SKM-1 treated with dmso at 0.1 percent for 144 hours (cell line): ENCODE results near the gene BTC.
A peak's percentile ranks its signal among the peaks of the same experiment; 100 is the strongest.
"Not testable (repeated sequence)": the region's sequence is repeated elsewhere in the genome, so short reads cannot be mapped to it uniquely, and the experiment has no call there.

Experiments
- DNase-seq: peaks from one replicate; lab custom pipeline; 2025; ENCODE audit not compliant: unreplicated experiment; lab: John Stamatoyannopoulos, UW

Gene BTC, protein sequence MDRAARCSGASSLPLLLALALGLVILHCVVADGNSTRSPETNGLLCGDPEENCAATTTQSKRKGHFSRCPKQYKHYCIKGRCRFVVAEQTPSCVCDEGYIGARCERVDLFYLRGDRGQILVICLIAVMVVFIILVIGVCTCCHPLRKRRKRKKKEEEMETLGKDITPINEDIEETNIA

DNA sequence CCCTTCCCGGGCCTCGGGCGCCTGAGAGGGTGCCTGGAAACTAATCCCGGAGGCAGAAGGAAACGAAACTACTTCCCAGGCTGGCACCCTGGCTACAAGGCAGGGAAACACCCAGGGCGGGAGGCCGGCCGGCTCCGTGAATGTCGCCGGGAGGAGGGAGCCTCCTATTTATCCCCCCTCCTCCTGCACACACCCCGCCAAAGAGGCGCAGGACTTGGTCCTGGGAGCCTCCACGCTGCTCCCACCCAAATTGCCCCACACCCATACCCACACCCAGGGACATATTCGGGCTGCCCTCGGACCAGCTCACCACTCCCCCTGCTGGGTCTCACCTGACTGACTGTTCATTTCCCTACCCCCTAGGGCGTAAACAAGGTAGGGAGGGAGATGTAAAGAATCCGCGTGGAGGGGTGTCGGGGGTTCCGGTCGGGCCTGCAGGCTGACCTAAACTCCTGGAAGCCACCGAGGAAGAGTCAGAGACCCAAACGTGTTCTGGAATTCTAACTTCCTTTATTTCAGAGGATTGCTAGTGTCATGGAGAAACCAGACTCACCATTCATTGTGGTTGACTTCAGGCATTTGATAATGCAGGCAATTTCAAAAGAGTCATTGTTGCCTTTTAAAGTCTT, at the start of gene BTC:
Gene BTC (minus strand): TSS at position 142 of the 629 bp plus-strand sequence. CDS start 198 bp downstream, outside the sequence.
- no peak for DNase-seq

DNA sequence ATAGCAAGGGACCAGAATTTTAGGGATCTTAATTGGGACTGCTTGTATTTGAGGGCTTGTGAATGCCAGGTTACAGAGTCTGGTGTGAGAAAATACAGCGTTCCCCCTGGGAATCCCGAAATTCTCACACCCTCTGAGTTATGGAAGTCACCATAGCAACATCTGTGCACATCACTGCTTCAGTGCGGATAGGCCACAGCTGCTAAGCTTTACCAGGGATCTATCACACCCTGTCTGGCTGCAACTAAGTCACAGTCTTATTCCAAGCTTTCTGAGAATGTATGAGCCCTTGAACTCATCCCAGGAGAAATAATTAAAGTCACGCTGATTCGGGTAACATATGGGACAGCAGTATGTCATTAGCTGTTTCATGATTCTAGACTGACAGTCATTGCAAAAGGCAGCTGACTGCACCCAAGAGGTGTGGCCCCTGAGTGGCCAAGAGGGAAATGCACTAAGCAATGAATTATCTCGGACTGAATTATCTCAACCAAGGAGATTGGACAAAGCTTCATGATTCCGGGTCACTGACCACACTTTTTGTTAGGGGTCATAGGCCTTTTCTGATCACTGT, 46.7 kb upstream of the BTC start:
- no peak for DNase-seq

DNA sequence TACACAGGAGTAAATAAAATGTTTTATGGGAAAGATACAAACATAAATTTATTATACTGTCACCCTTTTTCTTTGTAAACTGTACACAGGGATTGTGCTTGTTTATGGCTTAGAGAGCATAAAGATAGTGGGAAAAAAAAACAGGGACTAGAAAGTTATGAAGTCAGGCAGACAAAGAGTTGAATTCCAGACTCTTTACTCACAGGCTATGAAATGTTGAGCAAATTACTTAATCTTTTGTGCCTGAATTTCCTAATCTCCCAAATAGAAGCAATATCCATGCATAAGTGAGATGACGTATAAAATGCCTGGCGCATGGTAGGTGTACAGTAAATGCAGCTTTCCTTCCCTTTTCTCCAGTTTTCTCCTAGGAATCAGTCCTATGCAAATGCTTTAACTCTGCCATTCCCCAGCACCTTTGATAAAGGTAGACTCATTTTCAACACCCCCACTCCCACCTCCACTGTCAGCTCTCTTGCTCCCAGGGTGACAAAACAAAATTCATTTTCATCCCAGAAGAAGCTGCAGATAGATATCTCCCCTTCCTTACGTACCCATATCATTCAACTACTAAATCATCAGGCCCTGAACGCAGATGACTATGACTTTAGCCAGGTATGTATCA, 44.5 kb upstream of the BTC start:
- no peak for DNase-seq

DNA sequence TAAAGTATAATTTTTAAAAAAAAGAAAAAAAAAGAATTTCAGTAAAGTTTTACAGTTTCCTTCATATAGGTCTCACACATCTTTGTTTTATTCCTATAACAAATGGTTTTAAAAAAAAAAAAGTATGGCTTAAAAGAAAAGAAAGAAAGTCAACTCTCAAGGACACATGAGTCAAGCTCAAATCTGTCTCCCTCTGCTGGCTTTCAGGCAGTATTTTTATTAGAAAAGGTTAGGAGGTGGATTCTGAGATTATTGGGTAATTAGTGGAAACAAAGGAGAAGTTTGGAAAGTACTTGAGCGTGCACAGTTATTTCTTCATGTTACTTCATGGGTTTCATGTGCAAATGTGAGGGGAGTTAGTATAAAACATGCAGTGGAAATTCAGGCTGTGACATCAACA, 36.6 kb upstream of the BTC start:
- DNase-seq = no peak

DNA sequence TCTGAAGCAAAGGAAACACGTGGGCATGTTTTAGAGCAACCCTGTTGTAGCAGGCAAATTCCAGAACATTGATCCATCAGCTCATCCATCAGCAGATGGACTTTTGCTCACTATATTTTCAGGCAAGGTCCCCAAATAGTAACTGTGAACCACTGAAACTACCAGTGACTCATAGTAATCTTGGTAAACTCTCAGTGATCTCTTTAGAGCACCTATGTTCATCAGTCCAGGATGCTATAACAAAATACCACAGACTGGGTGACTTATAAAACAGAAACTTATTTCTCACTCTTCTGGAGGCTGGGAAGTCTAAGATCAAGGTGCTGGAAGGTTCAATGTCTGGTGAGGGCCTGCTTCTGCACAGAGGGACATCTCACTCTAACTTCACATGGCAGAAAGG, 28.9 kb upstream of the BTC start:
- DNase-seq = no peak

DNA sequence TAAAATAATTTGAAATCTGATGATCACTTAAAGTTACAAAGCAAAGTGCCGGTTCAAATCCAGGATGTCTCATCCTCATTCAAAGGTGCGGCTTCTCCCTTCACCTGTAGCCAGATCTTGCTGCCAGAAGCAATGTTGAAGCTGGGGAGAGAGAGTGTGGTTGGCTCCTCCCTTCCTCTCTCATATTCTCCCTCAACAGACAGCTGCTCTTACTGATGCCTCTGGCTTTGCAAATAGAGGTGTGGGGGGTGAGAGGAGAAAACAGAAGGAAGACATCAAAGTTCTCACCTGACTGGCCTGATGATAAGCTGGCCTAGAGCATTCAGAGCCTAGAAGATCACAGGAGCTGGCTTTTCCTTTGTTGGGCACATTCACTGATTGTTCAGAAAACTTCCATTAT, 28.3 kb upstream of the BTC start:
- DNase-seq = no peak

DNA sequence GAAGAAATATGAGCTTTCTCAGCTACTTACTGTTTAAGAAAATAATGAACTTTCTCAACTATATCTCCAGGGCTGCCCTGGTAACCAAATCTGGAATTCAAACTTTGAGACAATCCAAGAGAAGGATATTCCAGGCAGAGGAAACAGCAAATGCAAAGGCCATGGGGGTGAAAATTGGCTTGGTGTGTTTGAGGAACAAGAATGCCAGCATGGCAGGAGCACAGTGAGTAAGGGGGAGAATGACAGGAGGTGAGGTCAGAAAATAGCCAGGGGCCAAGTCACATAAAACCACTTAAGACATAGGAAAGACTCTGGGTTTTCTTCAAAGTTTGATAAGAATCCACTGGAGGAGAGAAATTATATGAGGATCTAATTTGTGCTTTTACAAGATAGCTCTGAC, 27.2 kb upstream of the BTC start:
- no peak for DNase-seq

DNA sequence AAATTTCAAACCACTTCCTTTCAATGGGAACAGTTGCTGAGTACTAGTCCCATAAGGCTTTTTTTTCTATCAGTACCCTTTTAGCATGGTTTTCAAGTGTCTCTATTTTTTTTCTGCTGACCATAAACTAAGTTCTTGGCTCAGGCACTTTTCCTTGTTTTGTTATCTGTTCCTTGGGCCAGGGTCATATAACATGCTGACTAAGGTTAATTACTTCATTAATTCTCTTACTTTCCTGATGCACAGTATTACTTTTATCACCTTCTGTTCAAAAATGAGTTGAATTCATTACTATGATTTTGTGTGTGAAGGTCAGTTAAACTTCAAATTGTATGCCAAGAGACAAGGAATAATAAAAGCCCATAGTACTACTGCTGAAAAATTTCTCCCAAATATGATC, 19.7 kb upstream of the BTC start:
- DNase-seq = no peak

DNA sequence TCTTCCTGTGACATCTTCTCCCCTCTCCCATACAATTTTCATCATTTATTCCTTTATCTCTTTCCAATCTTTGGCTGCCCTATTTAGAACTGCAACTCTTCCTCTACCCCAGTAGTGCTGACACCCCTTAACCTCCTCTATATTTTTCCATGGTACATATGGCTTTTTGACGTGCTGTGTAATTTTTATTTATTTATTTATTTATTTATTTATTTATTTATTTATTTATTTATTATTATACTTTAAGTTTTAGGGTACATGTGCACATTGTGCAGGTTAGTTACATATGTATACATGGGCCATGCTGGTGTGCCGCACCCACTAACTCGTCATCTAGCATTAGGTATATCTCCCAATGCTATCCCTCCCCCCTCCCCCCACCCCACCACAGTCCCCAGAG, 17.7 kb upstream of the BTC start:
- not testable (repeated sequence) for DNase-seq

DNA sequence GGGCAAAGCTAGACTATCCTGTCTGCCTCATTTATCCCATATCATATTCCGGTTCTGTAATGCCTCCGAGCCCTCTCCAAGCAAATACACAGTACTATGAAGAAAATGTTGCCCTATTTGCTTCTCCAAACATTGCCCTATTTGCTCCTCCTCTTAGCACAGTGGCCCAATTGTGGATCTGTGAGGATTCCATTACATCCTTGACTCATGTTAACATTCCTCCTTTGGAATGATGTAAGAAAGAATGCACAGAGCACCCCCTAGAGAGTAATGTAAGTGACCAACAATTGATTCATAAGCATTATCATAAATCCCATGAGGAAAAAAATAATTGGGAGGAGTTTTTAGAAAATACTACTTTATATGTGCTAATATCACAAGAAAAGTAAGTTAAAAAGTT, 11.3 kb upstream of the BTC start:
- DNase-seq = no peak

DNA sequence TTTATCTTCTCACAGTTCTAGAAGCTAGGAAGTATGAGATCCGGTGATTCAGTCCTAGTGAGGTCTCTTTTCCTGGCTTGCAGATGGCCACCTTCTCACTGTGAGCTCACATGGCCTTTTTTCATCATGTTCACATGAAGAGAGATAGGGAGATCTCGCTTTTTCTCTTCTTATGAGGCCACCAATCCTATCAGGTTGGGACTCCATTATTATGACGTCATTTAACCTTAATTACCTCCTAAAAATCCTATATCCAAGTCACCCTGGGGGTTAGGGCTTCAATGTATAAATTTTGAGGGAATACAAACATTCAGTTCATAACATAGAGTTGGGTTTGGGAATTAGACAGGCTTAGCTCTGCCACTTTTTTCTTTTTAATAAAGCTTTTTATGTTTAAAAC, 6.0 kb upstream of the BTC start:
- DNase-seq = no peak

DNA sequence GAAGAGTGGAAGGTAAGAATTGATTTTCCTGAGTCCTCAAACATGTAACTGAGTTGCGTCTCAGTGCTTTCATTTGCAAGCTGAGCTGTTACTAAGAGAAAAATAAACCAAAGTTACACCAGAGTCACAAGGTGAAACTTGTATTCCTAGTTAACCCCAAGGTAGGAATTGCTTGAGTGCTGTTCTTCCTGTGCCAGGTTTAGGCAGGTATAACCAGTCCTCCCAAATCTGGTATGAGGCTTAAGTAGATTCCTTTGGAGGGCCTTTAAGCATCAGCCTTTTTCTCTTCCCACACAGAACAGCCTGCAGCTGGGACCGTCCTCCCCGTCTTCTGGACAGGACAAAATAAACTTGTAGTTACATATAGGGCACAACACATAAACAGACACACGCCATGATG, 2.3 kb upstream of the BTC start:
- DNase-seq = no peak

DNA sequence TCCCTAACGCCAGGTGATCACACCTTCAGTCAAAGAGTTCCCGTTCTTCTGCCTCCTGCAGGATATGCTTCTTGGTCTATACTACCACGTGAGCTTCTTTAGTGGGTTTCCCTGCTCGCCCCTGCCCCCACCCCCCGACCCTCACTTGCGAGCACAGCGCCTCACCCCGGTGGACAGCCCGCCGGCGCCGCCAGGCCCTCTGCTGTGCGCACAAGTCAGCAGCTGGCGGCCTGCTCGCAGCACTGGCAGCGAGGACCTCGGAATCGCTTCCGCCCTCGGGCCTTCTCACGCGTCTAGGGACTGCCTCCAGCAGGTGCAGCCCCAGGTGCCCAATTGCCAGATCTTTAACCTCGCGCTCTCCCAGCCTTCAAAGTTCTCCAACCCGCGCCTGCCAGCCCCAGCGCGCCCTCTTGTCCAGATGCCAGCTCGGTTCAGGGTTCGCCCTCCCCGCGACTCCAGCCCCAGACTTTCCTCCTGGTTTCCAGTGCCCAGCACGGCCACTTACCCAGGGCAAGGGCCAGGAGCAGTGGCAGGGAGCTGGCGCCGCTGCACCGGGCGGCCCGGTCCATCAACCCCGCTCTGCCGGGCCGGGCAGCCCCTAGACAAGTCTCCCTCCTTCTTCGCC, 454 bp downstream of the BTC start:
- DNase-seq = no peak

DNA sequence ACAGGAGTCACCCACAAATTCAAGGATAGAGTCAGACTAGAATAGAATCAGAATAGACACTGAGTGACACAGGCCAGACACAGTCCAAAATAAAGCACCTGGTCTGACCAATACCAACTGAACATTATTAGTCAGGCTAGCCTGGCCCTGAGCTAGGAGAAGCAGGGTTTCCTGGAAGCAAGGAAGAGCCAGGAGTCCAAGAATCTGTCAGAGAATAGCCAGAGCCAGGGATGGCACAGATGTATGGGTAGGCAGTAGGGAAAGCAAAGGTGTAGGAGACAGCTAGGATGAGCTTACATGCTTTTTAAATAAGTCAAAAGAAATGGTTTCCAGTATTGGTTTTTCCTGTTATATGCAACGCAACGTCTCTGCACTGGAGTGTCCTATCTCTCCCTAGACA, 3.7 kb downstream of the BTC start:
- no peak for DNase-seq

DNA sequence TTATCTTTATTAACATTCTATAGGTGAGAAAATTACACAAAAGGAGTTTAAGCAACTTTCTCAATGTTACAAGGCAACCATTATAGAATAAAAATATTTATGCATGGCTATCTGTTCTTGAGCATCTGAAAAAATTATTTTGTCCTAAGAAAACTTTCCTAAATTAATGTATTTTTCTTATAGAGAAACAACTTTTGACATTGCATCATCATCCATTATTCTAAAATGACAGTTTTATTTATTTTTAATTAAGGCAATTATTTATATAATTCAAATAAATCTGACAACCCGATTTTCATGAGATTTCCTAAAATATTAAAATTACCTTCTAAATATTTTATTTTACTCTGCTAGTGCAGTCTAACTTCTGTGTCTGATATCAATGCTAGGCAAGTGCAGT, 4.8 kb downstream of the BTC start:
- DNase-seq = no peak

DNA sequence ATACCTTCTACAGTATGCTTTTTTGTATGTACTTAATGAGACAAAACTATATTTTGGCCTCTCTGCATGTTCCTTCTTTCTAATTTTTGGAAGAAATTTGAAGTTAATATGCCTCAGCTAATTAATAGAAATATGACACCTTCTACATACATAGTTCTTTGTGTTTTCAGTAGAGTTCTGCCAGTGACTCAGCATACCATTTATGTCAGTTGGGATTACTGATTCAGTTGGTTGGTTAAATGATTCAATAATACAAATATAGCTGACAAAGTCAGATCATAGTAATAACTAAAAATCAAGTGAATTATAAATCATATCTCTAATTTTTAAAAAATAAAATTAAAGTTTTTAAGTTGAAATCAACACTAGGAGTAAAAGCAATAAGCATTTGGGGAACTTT, 16.8 kb downstream of the BTC start:
- DNase-seq = no peak

DNA sequence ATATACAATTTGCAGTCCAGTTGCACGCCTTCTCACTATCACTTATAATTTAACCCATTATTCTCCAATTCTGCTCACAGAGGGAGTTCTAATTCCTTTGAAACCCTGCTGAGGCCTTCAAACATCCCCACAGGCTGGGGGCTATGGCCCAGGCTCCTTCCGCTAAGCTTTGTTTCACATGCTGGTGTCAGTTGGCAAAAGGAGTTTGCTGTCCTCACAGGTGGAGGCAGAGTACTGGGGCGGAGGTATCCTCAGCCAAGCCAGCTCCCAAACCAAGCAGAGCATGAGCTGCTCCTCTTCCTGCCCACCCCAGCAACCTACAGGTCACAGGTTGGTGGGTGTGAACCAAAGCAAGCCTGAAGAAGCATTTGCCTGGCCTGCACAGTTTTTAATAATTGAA, 21.5 kb downstream of the BTC start:
- no peak for DNase-seq

DNA sequence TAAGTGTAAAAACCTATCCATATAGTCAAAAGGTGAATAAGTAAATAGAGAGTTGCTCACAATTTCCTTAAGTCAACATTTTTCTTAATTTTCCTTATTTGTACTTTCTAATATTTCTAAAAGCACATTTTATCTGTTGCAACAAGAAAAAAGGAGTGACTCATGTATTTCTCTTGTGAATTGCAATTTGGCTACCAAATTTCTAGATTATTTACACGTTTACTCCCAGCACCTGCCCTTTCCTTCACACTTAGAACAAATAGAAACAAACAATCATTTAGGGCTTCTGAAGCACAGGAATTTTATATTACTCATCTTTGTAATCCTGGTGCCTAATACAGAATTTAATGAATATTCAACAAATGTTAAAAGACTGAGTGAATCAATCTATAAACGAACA, 22.2 kb downstream of the BTC start:
- DNase-seq = no peak

DNA sequence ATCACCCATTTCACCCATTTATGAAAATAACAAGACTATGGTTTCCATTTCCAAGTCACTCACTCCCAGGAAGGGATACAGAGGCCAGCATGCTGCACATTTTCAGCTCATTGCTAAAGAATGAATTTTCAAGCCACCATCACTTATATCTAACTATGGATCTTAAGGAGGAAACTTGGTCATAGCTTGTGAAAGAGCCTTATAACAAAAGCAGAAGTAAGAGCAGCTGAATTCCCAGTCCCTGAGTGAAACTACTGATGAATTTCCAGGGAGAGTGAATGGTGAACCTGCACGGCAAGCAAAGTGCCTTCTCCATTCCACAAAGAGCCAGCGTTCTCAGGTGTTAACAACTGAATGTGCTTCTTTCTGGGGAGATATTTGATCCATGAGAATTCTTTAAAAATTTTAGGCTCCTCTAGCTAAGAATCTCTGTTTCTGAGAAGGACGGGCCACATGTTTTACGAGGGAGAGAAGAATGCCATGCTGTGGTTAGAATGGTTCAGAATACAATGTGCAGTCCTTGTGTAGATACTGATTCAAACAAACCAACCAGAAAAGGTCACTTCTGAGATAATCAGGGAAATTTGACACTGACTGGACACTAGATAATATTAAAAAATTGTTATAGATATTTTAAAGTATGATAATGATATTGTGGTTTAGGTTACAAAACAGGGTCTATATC, 24.0 kb downstream of the BTC start:
- peak; percentile 63 for DNase-seq

DNA sequence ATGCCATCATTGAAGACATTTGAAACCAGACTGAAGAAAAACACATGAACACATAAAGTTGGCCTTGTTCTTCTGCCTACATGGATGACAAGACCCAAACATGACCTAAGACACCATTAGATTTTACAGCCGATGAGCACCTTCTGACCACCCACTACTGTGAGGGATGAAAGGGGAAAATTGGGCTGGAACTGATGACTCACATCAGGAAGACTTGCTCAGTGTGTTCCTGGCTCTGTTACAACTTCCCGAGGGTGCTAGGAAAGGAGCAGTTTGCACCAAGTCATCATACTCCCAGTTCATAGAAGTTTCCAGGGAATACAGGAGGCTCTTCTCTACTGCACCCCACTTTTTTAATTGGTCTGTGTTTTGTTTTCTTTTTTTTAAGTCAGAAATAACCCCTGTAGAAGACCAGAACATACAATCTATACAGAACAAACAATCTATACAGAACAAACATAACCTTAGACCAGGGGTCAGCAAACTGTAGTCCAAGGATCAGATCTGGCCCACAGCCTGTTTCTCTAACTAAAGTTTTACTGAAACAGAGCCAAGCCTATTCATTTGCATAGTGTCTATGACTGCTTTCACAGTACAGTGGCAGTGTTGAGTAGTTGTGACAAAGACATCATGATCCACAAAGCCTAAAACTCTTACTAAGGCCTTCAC, 25.3 kb downstream of the BTC start:
- DNase-seq = no peak

DNA sequence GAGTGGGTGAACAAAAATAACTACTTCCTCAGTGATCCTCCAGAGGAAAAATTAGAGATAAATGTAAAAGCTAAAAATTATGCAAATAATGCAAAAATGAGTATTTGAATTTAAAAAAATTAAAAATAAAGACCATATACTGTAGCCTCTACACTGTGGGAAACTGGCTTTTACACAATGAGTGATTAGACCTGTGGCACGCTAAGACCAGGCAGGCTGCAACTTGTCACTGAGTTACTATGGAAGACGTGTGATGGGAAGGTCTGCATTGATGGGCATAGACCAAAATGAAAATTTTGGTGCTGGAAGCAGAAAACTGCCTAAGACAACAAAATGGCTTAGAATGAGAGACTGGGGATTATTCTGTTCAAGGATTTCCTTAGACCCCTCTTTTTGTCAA, 30.2 kb downstream of the BTC start:
- no peak for DNase-seq
